Fibroblast of lung (primary cell): Measurements from ENCODE around the gene CACNA1S. TPM values are rescaled to one million over a fixed set of nuclear protein-coding genes. Genes with fewer than 3 reads are reported as not detected.
A peak's percentile ranks its signal among the peaks of the same experiment; 100 is the strongest.

Experiments used
- DNase-seq, 2 donors: peaks; one replicate each; pipeline versions ENCODE4 v3.0.0 to v3.0.0-alpha.2; 2010; ENCODE audit warnings: low read depth in 2 of 2
- H2AFZ ChIP-seq: 2 replicates; pipeline ENCODE4 v1.5.1; 2012; ENCODE audit warnings: low read length, control low read depth, inconsistent platforms
- H3K27ac ChIP-seq: 2 replicates; pipeline ENCODE4 v1.5.1; 2011; ENCODE audit warnings: low read length, control low read depth; ENCODE audit not compliant: insufficient read depth
- H3K27me3 ChIP-seq: 2 replicates; pipeline ENCODE4 v1.5.1; 2011; ENCODE audit warnings: mild to moderate bottlenecking, low read length; ENCODE audit not compliant: control insufficient read depth, insufficient read depth
- H3K36me3 ChIP-seq: 2 replicates; pipeline ENCODE4 v1.5.1; 2011; ENCODE audit warnings: low read length; ENCODE audit not compliant: control insufficient read depth, insufficient read depth
- H3K4me1 ChIP-seq: 2 replicates; pipeline ENCODE4 v1.5.1; 2011; ENCODE audit warnings: low read length; ENCODE audit not compliant: control insufficient read depth, insufficient read depth; ENCODE audit errors: extremely low read depth
- H3K4me2 ChIP-seq: 2 replicates; pipeline ENCODE4 v1.5.1; 2011; ENCODE audit warnings: low read length, control low read depth; ENCODE audit not compliant: insufficient read depth; ENCODE audit errors: extremely low read depth
- H3K4me3 ChIP-seq, 4 experiments: fragments of 200-600 bp in 1 of 4; sonication (generic) in 1 of 4; replicated peaks in 1 of 4; 2 replicates each; pipeline ENCODE4 v1.5.1; 2011 to 2016; ENCODE audit warnings: low read length in 4 of 4, low read depth in 3 of 4, mild to moderate bottlenecking in 3 of 4, control low read depth in 2 of 4, inconsistent platforms in 1 of 4, mixed read lengths in 1 of 4; ENCODE audit not compliant: insufficient read depth in 1 of 4; ENCODE audit errors: control extremely low read depth in 1 of 4
- H3K79me2 ChIP-seq: 2 replicates; pipeline ENCODE4 v1.5.1; 2012; ENCODE audit warnings: mild to moderate bottlenecking, low read length, inconsistent platforms; ENCODE audit not compliant: control insufficient read depth, insufficient read depth
- H3K9ac ChIP-seq: 2 replicates; pipeline ENCODE4 v1.5.1; 2011; ENCODE audit warnings: mild to moderate bottlenecking, low read length, control low read depth; ENCODE audit not compliant: insufficient read depth
- H3K9me3 ChIP-seq: 2 replicates; pipeline ENCODE4 v1.5.1; 2012; ENCODE audit warnings: low read depth, low read length; ENCODE audit not compliant: control insufficient read depth, insufficient read depth
- H4K20me1 ChIP-seq: 2 replicates; pipeline ENCODE4 v1.5.1; 2011; ENCODE audit warnings: low read length; ENCODE audit not compliant: control insufficient read depth, insufficient read depth; ENCODE audit errors: extremely low read depth
- EZH2 ChIP-seq: IDR thresholded peaks from 2 replicates; pipeline ENCODE4 v1.5.1; 2012; ENCODE audit warnings: low read length, control low read depth, mild to moderate bottlenecking; ENCODE audit errors: missing control alignments
- polyA plus RNA-seq, 2 donors: library from polyadenylated mRNA; depleted of rRNA in 1 of 2; stranded (reverse) in 1 of 2; unstranded in 1 of 2; fragments of >200 nt; gene quantifications; 2 replicates each; pipeline ENCODE4 v1.2.1, GENCODE V29; 2011 to 2012; ENCODE audit warnings: missing spikeins in 1 of 2
- total RNA-seq: library from RNA; depleted of rRNA; stranded (reverse); fragments of >200 nt; gene quantifications from 2 replicates; pipeline ENCODE4 v1.2.1, GENCODE V29; 2014
- TF ChIP-seq, protein P1 (sequence below), 2 donors: IDR thresholded peaks in 1 of 2; conservative IDR thresholded peaks in 1 of 2; 1 replicate in 1 of 2; 2 replicates in 1 of 2; pipeline ENCODE4 v1.5.1; 2011 to 2012; ENCODE audit warnings: low read length in 2 of 2, control low read depth in 1 of 2, inconsistent platforms in 1 of 2, low read depth in 1 of 2, mild to moderate bottlenecking in 1 of 2

Gene CACNA1S
- total and polyA plus RNA-seq, 2 donors (not counting 1 experiment from before 2014, with no cell fraction given): not detected

DNA sequence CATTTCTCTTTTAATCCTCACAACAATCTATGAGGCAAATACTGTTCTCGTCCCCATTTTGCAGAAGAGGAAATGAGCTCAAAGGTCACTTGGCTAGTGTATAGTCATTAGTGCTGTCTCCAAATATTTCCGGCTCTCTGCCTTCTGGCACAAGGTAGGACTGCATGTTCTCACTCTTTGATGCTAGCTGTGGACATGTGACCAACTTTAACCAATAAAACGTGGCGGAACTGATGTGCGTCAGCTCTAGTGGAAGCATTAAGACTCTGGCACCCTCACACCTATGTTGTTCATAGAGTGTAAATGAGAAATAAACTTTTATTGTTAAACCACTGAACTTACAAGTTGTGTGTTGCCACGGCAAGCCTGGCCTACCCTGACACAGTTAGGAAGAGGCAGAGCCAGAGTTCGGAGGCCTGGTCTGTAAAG is 83.8 kb downstream of the CACNA1S start:
- Histone ChIP-seq H3K36me3 (no peaks in the 10 kb centered on the region), H3K4me2 (no peak overlapping the region), H3K4me1 (no peaks in the 10 kb centered on the region), H3K27me3 (peaks cover 7% of the 10 kb centered on the region), H3K79me2 (no peaks in the 10 kb centered on the region), H3K9me3 (no peaks in the 10 kb centered on the region), H3K4me3 (no peak overlapping the region), H3K9ac (no peak overlapping the region), H4K20me1 (no peaks in the 10 kb centered on the region), H2AFZ (no peak overlapping the region), H3K27ac (no peak overlapping the region)
- TF ChIP-seq EZH2: no peak
- TF ChIP-seq, protein P1, sequence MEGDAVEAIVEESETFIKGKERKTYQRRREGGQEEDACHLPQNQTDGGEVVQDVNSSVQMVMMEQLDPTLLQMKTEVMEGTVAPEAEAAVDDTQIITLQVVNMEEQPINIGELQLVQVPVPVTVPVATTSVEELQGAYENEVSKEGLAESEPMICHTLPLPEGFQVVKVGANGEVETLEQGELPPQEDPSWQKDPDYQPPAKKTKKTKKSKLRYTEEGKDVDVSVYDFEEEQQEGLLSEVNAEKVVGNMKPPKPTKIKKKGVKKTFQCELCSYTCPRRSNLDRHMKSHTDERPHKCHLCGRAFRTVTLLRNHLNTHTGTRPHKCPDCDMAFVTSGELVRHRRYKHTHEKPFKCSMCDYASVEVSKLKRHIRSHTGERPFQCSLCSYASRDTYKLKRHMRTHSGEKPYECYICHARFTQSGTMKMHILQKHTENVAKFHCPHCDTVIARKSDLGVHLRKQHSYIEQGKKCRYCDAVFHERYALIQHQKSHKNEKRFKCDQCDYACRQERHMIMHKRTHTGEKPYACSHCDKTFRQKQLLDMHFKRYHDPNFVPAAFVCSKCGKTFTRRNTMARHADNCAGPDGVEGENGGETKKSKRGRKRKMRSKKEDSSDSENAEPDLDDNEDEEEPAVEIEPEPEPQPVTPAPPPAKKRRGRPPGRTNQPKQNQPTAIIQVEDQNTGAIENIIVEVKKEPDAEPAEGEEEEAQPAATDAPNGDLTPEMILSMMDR (conservative IDR thresholded peaks at IDR 0.05 in 1 of 2, IDR thresholded peaks at IDR 0.05 in 1 of 2; ENCODE audit: low read depth in 1 of 2, low read length in 2 of 2): no peak
- DNase-seq: peak in 1 of 2 donors; percentile 17

DNA sequence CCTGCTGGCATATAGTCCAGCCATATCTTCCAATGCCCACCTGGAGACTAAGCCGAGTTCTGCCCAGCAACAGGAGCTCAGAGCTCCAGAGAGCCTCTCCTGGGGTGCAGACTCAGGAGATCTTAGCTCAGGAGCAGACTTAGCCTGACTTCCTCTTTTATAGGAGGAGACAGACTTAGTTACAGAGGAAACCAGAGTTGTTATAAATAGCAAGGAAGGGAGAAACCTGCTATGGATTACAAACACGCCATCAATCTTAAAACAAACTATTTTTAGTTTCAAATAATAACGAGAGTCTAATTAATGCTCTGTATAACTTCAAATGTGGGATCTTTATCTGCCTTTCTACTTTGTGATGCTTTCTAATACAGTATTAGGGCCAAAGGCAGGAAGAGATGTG is 85.4 kb downstream of the CACNA1S start:
- no peak overlapping the region for H3K4me2 ChIP-seq
- no peaks in the 10 kb centered on the region for H3K4me1 ChIP-seq
- DNase-seq: no peak

DNA sequence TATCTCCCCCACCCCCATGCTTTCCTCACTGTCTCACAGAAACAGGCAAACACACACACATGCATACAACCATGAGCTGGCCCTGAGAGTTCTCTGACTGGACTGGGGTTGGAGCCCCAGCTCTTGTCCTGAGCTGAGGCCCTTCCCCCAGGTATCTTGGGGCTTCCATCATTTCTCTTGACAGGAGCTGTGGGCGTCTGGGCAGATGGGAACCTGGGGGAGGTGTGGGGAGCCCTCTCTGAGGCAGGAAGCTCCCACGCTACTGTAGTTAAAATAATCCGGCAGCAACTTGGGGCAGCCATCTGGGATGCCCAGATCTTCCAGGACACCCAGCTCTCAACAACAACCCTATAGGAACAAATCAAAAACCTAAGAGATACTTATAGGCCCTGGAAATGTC is 86.0 kb downstream of the CACNA1S start:
- DNase-seq: no peak
- no peaks in the 10 kb centered on the region for H3K36me3 ChIP-seq
- H3K9me3 ChIP-seq: no peaks in the 10 kb centered on the region
- H2AFZ ChIP-seq: no peak overlapping the region
- no peaks in the 10 kb centered on the region for H3K4me1 ChIP-seq
- H3K27me3 ChIP-seq: peaks cover 7% of the 10 kb centered on the region
- H4K20me1 ChIP-seq: no peaks in the 10 kb centered on the region
- H3K4me2 ChIP-seq: no peak overlapping the region
- TF ChIP-seq, protein P1 (conservative IDR thresholded peaks at IDR 0.05 in 1 of 2, IDR thresholded peaks at IDR 0.05 in 1 of 2; ENCODE audit: low read depth in 1 of 2, low read length in 2 of 2): no peak
- no peak for TF ChIP-seq EZH2
- H3K9ac ChIP-seq: no peak overlapping the region
- no peak overlapping the region for H3K4me3 ChIP-seq
- no peak overlapping the region for H3K27ac ChIP-seq
- no peaks in the 10 kb centered on the region for H3K79me2 ChIP-seq

More for the DNA sequence above, 85.4 kb downstream of the CACNA1S start:
- no peak for TF ChIP-seq EZH2
- TF ChIP-seq, protein P1 (conservative IDR thresholded peaks at IDR 0.05 in 1 of 2, IDR thresholded peaks at IDR 0.05 in 1 of 2; ENCODE audit: low read depth in 1 of 2, low read length in 2 of 2): no peak
- Histone ChIP-seq H3K4me3 (no peak overlapping the region), H2AFZ (no peak overlapping the region), H3K9me3 (no peaks in the 10 kb centered on the region), H4K20me1 (no peaks in the 10 kb centered on the region), H3K9ac (no peak overlapping the region), H3K79me2 (no peaks in the 10 kb centered on the region), H3K27ac (no peak overlapping the region), H3K36me3 (no peaks in the 10 kb centered on the region), H3K27me3 (peaks cover 8% of the 10 kb centered on the region)
